Hematopoietic multipotent progenitor cell treated with erythropoietin and hydrocortisone succinate and interleukin-3 and kit ligand, for 8 days (in vitro differentiated cells): Measurements from ENCODE around the gene RSPH1.
"Not testable (repeated sequence)": the region's sequence is repeated elsewhere in the genome, so short reads cannot be mapped to it uniquely, and the experiment has no call there.

Experiments
- DNase-seq: peaks from one replicate; pipeline ENCODE4 v3.0.0-alpha.2; 2015

RSPH1 gene

DNA sequence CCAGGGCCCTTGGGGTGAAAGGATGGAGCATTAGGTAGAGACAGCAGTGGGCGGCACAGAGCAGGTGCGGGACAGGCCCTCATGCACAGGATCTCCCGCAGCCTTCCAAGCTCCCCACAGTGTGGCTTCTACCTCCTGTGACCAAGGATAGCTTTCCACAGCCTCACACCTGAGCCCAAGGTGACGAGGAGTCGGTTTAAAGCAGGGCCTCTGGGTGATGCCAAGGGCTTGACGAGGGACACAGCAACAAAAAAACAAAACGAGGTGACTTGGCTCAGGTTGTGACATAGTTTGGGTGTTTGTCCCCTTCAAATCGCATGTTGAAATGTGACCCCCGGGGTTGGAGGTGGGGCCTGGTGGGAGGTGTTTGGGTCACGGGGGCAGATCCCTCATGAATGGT is 15.3 kb downstream of the RSPH1 start:
- DNase-seq: no peak

DNA sequence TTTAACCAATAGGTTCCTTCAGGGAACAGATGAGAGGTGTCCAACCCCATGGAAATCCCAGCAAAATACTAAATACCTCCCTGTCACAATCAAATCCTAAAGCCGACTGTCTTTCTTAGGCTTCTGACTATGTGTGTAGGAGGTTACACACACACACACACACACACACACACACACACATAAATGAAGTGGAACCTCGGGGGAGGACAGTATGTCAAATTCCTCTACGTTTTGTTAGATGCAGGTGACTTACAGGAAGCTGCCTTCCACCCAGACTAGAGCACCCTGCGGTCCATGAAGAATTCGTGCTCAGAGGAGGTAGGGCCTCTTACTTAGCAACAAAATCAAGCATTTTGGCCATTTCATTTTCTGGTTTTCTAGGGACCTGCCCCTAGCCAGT is 16.4 kb downstream of the RSPH1 start:
- no peak for DNase-seq

DNA sequence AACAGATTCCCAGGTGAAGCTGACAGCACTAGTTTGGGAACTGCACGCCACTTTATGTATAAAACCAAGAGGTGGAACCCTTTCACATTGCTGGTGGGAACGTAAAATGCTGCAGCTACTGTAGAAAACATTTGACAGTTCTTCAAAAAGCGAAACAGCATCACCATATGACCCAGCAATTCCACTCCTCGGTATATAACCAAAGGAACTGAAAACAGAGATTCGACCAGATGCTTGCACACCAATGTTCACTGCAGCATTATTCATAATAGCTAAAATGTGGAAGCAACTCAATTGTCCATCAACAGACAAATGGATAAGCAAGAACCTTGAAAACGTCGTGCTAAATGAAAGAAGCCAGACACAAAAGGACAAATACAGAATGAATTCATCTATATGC is 17.5 kb downstream of the RSPH1 start:
- no peak for DNase-seq

DNA sequence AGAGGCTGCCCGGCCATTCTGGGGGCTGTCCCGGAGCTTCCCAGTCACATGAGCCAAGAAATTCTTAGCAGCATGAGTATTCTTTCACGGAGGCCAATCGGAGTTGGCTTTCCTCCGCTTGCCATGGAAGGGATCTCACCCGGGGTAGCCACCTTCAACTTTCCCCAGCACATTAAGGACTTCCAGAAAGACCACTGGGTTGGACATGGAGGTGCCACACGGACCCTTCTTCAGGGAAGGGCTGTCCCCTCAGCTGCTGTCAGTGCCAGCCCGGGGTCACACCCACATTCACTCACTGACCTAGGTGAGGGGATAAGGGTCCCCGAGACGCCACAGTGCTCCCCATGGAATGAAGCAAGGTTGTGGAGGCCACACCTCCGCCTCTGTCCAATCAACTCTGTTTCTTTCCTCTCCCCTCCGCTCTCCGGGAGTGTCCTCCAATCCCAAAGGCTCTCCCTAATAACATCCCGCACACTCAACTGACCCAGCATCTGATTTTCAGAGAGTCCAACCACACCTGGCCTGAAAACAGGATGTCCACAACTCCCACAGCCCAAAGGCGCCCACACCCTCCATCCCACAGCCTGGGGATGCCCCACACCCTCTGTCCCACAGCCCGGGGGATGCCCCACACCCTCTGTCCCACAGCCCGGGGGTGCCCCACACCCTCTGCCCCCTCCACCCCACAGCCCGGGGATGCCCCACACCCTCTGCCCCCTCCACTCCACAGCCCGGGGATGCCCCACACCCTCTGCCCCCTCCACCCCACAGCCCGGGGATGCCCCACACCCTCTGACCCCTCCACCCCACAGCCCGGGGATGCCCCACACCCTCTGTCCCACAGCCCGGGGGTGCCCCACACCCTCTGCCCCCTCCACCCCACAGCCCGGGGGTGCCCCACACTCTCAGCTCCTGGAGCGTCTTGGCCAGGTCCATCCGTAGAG is 19.4 kb downstream of the RSPH1 start:
- no peak for DNase-seq

DNA sequence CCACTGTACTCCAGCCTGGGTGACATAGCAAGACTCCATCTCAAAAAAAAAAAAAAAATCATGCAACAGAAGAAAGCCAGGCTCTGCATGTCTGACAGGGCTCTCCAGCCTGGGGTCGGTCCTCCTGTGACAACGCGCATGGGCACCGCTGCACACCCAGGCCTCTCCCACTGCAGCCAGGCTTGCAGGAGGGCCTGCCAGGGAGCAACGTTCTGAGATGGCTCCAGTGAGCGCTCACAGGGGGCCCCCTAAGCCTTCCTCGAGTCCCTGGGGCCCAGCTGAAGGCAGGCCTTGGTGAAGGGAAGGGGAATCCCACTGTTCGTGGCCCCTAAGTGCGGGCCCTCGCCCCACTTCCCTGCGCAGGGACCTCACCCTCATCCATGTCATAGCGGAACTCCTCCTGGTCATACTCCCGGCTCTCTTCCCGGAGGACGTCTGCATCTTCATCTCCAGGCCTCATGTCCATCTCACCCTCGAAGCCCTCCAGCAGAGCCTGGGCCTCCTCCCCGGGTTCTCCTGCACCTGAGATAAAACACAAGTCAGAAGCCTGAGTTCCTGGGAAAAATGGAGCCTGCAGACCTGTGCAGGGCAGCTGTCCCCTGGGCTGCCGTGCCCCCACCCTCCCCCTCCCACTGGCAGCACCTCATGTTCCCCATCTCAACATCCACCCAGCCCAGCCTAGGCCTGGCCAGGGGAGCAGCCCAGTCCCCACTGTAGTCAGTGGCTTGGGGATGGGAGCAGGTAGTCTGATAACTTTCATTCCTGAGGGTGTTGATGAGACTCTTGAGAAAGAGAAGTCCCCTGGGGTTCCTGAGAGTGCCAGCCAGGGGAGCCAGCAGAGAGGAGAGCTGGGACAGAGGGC is 20.3 kb downstream of the RSPH1 start:
- no peak for DNase-seq

DNA sequence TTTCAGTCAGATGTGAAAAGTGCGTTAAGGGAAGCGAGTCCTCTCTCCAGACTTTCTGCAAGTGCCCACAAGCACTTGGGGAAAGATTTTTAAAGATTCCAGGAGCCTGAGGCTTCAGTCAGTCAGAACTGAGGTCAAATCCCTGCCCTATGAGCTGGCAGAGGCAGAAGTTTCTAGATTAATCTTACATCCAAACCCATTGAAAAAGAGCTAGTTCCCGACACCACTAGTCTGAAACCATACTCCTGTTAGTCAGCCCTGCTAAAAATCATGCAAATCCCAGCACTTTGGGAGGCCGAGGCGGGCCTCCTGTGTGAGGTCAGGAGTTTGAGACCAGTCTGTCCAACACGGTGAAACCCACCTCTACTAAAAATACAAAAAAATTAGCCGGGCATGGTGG is 21.0 kb downstream of the RSPH1 start:
- DNase-seq: no peak

DNA sequence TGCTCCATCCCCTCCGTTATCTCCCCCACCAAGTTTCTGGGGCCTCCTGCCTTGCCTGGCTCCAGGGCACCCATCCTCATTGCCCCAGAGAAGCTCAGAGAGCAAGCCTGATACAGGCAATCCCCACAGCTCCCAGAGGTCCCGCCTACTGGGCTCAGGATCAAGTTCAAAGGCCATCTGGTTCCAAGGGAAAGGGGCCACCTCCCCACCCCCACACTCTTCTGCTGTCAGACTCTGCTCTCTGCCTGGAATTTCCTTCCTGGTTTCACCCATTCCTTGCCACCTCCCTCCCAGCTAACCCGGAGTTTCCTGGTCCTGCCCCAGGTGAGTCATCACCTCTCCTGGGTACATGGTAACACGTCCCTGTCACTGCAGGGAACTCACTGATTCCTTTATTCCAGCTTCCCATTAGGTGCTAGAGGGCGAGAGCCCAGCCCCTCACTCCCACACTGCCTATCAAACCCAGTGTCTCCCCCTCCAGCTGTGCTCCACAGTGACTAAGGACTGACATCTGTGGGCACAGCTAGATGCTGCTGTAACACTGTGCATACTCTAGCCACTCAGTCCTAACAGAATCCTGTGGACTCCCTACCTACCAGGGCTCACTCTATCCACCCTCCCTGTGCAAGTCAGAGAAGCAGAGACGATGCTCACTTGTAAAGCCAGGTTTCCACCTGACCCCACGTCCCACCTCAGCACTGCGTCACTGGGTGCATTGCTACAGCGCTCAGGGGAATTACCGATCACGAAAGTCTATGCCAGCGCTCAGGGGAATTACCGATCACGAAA is 21.8 kb downstream of the RSPH1 start:
- no peak for DNase-seq

DNA sequence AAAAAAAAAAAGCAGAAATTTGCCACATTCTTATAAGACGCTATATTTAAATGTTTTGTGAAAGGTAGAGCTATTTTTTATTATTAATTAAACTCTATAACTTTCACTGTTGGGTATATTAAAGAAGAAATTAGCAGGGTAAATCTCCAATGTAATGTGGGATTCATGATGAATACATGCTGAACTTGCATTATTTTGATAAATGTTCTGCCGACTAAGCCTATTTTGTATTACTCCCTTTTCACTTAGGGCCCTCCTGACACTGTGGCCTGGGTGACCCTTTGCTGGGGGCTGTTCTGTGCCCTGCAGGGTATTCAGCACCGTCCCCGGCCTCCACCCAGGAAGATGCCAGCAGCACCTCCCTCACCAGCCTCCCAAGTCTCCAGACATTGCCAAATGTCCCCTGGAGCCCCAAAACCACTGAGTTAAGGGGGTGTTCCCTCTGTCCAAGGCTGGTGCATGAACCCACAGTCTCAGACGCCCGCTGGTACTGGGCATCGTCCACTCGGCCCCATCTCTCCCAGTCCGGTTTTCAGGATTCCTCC is 22.5 kb downstream of the RSPH1 start:
- no peak for DNase-seq

DNA sequence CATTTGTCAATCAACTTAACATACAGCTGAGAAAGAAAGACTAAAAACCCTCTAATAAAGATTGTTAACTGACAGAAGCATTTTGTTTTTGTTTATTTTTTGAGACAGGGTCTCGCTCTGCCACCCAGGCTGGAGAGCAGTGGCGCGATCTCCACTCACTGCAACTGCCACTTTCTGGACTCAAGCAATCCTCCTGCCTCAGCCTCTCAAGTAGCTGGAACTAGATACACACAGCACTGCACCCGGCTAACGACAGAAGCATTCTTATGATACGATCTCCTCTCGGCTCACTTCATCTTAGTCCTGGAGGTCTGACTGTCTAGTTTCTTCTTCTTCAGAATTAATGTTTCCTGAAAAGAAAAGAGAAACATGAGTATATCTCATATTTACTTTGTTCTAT is 23.5 kb downstream of the RSPH1 start:
- DNase-seq: no peak

DNA sequence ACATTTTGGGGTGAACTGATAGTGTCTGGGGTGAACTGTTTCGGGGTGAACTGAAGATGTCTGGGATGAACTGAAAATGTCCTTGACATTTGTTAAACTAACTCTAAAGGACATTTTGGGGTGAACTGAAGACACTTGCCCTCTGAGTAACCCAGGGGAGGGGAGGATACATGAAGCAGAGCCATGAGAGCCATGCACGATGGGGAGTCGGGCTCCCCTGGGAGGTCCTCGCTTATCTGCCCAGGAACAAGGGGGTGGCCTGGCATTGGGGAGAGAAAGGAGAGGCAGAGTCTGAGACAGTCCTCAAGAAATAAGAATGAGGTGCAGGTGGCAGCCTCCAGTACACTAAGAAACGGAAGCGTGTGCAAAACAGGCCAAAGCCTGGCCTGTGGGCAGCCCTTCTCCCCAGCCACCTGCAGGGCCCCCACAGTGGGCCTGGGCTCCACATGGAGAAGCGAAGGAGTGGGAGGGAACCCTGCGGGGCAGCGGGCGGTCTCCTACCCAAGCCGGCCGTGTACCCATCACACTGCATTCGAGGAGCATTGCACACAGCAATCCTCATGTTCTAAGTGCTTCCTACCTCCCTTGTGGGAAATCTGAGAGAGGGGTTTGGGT is 24.2 kb downstream of the RSPH1 start:
- no peak for DNase-seq

DNA sequence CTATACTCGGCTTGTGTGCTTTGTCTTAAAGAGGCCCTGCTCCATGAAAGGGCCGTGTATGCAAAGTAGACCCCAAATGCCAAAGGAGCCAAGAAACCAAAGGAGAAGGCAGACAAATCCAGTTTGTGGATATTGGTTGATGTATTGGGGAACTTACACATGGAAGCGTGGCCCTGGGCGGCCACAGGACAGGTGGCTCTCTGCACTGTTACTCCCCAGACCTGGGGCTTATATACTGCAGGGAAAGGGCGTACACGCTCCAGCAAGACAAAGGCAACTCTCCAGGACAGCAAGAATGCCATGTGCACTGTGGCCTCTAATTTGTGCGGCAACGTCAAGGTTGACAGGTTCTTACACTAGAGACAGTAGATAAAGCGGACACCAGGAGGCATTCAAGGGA is 24.8 kb downstream of the RSPH1 start:
- no peak for DNase-seq

DNA sequence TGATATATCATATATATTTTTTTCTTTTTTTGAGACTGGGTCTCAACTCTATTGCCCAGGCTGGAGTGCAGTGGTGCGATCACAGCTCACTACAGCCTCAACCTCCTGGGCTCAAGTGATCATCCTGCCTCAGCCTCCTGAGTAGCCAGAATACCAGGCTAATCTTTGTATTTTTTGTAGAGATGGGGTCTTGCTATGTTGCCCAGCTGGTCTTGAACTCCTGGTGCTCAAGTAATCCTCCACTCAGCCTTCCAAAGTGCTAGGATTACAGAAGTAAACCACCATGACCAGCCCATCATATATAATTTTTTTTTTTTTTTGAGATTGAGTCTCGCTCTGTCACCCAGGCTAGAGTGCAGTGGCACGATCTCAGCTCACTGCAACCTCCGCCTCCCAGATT is 26.3 kb downstream of the RSPH1 start:
- DNase-seq: not testable (repeated sequence)

DNA sequence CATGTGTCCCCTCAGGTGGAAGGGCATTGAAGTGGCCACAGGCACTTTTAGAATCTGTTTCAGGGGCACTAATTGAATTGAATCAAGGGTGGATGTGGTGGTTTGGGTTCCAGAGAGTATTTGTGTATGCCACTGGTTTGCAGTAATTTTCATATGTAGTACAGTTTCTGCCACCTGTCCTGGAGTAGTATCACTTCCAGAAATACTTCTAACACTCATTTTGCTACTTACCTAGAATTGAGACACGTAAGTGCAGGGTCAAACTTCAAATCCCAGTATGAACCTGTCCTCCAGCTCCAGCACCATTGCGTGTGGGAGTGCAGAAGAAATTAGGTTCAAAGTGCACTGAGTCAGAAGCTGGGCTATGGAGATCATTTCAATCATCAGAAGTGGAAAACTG is 26.8 kb downstream of the RSPH1 start:
- DNase-seq: no peak

DNA sequence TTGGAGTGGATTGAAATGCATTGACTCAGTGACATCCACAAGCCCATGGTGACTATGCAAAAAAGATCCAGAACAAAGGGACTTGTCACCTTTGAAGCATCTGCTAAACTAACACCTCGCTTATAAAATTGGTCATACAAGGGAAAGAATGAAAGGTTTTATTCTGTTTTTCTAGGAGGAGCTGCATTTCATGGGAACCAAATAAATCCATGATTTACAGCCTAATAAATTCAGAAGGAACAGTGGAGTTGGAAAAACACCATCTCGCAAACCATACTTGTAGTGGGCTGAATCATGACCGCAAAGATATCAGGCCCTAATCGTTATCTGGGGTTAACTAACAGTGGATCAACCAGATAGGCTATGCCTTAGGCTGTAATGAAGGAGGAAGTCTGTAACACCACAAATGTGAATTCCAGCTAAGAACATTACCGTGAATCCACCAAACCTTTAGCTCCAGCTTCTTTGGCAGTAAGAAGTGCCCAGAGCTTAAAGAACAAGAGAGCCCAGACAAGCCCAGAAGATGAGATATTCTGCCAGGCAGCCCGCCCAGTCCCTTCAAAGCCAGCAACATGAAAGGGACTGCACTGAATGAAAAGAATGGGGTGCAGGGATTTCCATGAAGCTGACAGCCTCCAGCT is 27.4 kb downstream of the RSPH1 start:
- DNase-seq: peak; percentile 38

DNA sequence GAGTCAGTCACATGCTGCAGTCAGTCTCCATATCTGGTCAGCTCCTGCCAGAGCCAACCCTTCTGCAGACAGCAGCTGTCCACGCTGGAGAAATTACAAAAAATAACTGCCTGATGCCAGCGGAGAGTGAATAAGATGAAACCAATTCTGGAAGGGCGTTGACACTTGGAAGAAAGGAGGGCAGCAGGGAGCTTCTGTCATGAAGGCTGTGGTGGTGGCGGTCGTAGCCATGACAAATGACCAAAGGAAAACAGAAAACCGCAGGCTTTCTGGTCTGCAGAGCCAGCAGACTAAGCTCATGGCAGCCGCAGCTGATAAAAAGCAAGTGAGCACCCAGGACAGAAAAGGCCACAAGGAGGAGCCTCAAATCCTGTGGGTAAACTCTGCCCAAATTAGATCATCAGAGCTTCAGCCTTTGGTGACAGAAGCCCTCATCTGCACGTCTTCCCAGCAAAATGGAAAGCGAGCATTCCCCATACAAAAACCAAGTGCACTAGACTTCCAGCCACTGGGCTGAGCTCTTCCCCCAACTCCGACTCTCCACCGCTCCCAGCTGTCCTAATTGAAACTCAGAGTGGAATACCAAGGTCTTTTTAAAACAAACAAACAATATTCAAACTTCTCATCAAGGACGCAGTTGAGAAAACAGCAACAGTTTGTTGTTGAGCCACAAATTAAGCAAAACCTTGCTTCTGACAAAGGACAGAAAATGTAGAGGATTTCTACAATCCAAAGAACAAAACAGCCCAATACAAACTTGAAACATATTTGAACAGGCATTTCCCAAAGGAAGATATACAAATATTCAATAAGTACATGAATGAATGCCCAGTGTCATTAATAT is 28.7 kb downstream of the RSPH1 start:
- DNase-seq: peak; percentile 88

DNA sequence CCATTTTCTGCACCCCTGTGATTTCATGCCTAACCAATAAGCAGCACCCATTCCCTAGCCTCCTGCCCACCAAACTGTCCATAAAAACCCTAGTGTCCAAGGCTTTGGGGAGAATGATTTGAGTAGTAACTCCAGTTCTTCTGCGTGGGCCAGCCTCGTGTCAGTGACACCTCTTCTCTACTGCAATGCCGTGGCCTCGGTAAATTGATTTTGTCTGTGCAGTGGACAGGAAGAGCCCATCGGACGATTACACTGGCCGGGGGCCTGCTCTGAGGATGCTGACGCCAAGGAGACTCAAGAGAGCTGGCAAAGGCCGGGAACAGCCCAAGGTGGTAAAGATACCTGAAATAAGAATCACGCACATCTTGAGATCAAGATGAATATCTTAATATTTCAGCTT is 29.3 kb downstream of the RSPH1 start:
- DNase-seq: no peak

DNA sequence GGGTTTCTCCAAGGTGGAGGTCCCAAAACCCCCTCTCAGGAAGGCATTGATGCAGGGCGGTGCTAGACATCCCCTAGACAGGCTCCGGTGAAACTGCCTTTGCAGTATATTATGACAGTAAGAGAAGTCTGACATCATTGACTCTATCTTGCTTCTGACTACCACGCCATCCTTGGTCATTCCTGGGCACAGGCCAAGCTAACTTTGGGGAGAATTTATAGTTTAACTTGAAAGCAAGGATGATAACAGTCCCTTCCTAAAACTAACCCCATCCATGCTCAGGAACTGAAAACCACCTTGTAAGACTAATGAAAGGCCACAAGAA is 30.3 kb downstream of the RSPH1 start:
- DNase-seq: no peak

DNA sequence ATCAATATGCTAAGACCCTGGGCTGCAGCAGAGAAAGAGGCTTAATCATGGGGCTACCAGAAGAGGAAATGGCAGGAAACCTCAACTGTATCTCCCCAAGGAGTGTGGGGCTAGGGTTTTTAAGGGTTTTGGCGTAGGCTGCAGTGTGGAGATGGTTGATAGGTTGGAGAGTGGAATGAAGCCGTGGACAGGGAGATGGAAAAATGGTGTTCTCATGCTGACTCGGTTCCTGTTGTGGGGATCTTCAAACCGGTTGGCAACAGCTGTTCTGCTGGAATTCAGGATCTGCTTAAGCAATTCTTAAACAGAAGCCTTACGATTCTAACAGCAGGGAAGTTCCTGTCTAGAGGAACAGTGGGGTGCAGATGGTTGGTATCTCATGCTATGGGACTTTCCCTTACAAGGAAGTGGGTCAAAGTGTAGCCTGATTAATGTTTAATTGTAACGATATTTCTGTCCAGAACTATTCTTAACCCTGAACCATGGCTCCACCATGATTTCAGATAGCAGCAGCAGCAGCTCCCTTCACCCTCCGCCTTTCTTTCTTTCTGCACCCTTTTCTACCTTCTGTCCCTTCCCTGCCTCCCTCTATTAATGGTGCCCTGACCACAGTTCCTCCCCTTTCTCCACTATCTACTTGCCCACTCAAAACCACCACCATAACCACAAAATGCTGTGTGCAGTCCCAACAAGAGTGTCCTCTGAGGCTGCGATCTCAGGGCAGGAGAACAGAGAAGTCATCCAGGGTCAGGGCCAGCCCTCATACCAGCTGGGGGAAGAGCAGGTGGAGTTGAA is 30.8 kb downstream of the RSPH1 start:
- peak; percentile 93 for DNase-seq

DNA sequence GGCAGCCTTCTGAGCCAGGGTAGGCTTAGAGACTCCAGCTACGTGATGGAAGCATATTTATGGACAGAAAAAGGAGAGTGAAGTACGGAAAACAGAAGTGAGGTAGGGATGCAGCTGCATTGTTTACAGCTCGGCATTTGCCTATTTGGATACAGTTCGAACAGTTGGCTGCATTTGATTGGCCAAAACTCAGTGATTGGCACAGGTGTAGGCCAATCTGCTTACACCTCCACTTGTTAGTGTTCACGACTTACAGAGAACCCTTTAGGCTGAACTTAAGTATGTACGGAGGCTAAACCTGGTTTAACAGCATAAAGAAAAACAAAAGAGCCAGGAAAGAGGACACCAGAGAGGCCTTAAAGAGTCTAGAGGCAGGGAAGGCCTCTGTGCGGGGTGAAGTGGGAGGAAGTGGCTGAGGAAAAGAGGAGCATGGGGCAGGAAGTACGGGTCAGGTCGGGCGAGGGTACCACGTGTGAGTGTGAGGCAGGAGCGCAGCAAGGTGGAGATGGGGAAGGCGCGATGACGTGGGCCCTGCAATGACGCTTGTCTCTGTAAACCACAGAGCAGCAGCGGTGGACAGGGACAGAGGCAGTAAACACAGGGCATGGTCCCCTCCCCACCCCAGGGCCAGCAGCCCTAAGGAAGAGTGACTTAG is 32.0 kb downstream of the RSPH1 start:
- DNase-seq: peak; percentile 83
